HPDE6-E6E7 (cell line): ENCODE data around the gene GCKR.
"Not testable (repeated sequence)": the region's sequence is repeated elsewhere in the genome, so short reads cannot be mapped to it uniquely, and the experiment has no call there.

Experiments used
- DNase-seq: peaks from one replicate; pipeline ENCODE4 v3.0.0; 2011; ENCODE audit warnings: missing footprints; ENCODE audit errors: extremely low spot score

GCKR gene

DNA sequence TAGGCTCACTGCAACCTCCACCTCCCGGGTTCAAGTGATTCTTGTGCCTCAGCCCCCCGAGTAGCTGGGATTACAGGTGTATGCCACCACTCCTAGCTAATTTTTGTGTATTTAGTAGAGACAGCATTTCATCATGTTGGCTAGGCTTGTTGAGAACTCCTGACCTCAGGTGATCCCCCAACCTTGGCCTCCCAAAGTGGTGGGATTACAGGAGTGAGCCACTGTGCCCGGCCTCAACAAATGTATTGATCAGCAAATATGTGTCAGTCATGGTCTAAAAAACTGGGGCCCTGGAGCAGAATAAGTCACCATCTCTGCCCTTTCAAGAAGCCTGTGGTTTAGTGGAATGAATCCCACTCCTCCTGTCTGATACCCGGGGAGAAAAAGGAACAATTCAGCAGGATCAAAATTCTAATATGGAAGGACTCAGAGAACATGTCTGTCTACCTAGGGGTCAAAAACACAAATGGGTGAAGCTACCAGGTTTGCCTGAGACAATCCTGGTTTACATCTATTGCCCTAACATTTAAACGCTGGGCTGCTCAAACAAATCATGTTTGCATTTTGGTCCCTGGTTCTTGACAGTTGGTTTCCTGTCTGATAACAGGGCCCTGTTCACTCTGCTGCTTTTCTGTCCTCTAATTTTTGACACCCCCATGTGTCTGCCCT is 21.6 kb downstream of the GCKR start:
- DNase-seq = no peak

DNA sequence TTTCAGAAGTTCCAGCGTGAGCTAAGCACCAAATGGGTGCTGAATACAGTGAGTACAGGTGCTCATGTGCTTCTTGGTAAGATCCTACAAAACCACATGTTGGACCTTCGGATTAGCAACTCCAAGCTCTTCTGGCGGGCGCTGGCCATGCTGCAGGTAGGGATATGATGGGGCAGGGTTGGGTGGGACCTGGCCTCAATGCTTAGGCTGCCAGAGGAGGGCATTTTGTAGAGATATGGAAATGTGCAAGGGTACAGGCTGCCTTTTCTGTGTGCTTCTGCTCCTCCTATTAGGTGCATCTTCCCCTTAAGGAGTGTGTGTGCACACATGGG is 22.1 kb downstream of the GCKR start:
- DNase-seq = no peak

DNA sequence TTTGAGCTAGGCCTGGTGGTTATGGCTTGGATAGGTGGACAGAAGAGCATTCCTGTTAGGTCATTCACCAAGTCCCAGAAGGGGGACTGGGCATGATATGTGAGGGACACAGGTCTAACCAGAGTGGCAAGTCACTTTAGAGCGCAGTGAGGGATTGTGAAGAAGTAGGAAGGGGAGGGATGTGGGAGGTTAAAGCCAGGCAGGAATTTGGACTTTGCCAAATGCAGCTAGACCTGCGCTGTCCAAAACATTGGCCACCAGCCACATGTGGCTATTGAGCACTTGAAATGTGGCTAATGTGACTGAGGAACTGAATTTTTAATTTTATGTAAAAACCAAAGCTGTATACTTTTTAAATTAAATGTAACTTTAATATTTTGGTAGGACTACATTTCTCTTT is 23.7 kb downstream of the GCKR start:
- no peak for DNase-seq

DNA sequence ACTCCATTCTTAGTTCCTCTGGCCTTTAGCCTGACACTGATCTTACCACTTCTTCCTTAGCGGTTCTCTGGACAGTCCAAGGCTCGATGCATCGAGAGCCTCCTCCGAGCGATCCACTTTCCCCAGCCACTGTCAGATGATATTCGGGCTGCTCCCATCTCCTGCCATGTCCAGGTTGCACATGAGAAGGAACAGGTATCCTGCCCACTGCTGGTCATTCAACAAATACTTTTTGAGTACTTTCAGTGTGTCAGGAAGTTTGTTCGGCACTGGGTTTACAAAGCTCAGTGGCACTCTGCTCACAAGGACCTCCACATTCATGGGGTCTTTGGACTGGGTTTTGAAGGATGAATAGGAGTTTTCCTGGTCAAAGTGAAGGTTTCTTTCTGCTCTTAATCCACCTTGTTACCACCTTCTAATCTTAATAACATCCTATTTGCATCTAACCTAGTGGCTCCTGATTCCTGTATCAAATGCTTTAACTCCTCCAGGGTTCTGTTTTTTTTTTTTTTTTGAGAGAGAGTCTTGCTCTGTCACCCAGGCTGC is 25.8 kb downstream of the GCKR start:
- no peak for DNase-seq

DNA sequence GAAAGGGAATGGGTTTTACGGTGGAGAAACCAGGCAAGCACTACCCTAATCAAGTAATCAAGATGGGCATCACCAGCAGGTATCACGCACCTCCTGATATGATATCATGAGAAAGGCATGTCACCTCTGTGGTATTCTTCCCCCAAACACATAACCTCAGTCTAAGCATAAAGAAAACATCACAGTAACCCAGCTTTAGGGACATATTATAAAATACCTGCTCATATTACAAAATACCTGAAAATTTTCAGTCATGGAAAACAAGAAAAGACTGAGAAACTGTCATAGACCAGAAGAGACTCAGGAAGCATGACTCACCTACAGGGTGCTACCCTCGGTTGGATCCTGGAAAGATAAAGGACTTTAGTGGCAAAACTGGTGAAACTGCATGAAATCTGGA is 30.5 kb downstream of the GCKR start:
- DNase-seq = peak; percentile 20

DNA sequence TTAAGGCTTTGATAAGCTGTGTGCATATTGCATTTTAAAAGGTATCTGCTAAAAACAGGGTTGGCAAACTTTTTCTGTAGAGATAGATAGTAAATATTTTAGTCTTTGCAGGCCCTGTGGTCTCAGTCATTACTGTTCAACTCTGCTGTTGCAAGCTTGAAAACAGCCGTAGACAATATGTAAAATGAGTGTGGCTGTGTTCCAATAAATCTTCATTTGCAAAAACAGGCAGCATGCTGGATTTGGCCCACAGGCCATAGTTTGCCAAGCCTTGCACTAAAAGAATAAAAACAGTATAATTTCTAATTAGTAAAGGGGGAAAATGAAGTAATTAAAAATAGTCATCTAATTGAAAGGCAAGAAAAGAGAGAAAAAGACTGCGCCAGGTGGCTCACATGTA is 35.3 kb downstream of the GCKR start:
- no peak for DNase-seq

DNA sequence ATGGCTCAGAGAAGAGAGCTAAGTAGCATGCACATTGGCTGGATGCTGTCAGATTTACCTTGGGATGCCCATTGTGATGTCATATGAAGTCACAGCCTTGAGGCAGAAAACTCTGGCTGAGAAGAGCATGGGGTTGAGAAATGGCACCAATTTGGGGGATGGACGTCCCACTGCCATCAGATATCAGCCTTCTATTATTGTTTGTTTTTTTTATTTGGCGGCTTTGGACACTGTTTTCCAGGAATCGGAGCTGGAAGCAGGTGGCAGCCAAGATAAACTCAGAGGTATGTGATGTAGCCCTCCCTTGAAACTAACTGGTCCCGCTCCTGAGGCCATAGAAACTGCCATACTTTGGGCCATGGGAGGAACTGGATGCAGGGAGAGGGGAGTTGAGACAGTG is 40.6 kb downstream of the GCKR start:
- DNase-seq = no peak

DNA sequence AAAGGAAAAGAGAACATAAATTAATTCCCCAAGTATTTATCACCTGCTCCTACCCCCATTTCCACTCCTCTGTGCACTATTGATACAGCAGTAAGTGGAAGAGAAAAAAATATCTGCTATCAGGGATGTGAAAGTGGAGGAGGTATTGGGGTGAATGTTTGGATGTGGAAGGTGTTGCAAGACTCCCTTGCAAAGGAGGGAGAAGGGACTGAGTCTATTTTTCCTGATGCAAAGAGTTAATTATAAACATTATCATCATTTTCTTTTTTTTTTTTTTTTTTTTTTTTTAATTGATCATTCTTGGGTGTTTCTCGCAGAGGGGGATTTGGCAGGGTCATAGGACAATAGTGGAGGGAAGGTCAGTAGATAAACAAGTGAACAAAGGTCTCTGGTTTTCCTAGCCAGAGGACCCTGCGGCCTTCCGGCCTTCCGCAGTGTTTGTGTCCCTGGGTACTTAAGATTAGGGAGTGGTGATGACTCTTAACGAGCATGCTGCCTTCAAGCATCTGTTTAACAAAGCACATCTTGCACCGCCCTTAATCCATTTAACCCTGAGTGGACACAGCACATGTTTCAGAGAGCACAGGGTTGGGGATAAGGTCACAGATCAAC is 42.3 kb downstream of the GCKR start:
- DNase-seq = not testable (repeated sequence)

DNA sequence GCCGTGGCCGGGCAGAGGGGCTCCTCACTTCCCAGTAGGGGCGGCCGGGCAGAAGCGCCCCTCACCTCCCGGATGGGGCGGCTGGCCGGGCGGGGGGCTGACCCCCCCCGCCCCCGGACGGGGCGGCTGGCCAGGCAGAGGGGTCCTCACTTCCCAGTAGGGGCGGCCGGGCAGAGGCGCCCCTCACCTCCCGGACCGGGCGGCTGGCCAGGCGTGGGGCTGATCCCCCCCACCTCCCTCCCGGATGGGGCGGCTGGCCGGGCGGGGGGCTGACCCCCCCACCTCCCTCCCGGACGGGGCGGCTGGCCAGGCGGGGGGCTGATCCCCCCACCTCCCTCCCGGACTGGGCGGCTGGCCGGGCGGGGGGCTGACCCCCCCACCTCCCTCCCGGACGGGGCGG is 43.0 kb downstream of the GCKR start:
- not testable (repeated sequence) for DNase-seq

DNA sequence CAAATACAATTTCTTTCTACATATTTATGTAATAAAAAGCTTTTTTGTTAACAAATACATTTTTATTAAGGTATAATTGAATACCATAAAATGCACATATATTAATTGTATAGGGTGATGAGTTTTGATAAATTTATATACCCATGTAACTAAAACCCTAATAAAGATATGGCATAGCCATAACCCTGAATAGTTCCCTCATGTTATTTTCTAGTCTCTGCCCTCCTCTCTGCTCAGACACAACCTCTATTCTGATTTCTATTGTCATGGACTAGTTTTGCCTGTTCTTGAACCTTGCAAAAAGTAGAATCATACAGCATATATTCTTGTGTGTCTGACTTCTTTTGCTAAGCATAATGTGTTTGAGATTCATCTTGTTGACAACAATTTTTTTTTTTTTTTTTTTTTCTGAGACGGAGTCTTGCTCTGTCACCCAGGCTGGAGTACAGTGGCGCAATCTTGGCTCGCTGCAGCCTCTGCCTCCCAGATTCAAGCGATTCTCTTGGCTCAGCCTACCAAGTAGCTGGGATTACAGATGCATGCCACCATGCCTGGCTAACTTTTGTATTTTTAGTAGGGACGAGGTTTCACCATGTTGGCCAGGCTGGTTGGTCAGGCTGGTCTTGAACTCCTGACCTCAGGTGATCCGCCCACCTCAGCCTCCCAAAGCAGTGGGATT is 47.6 kb downstream of the GCKR start:
- no peak for DNase-seq

DNA sequence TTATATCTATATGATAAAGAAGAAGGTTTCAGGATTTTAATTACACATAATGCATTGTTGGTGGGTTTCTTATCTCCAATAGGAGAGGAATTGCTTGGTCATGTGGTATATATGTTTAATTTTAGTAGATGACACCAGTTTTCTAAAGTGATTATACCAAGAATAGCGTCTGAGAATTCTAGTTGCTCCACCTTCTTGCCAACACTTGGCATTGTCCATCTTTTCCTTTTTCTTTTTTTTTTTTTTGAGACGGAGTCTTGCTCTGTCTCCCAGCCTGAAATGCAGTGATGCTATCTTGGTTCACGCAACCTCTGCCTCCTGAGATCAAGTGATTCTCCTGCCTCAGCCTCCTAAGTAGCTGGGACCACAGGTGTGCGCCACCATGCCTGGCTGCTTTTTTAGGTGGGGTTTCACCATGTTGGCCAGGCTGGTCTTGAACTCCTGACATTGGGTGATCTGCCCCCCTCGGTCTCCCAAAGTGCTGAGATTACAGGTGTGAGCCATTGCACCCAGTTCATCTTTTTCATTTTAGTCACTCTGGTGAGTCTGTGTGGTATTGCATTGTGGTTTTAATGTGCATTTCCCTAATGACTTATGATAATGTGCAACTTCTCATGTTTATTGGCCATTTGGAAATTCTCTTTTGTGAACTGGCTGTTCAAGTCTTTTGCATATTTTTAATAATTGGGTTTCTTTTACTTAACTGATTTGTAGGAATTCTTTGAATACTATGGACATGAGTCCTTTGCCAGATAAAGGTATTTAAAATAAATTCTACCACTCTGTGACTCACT is 48.9 kb downstream of the GCKR start:
- no peak for DNase-seq

DNA sequence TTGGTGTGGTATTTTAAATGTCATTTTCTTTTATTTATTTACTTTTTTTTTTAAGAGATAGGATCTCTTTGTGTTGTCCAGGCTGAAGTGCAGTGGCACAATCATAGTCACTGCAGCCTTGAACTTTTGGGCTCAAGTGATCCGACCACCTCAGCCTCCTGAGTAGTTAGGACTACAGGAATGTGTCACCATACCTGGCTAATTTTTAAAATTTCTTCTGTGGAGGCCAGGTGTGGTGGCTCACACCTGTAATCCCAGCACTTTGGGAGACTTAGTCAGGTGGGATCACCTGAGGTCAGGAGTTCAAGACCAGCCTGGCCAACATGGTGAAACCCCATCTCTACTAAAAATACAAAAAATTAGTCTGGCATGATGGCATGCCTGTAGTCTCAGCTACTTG is 52.7 kb downstream of the GCKR start:
- no peak for DNase-seq

DNA sequence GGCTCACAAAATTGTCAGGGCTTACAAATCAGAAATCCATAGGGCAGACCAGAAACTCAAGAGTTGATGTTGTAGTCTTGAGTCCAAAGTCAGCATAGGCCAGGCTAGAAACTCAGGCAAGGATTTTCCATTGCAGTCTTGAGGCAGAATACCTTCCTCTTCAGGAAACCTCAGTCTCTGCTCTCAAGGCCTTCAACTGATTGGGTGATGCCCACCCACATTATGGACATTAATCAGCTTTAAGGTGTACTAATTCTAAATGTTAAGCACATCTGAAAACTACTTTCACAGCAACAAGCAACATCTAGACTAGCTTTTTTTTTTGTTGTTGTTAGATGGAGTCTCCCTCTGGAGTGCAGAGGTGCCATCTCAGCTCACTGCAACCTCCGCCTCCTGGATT is 54.9 kb downstream of the GCKR start:
- no peak for DNase-seq

DNA sequence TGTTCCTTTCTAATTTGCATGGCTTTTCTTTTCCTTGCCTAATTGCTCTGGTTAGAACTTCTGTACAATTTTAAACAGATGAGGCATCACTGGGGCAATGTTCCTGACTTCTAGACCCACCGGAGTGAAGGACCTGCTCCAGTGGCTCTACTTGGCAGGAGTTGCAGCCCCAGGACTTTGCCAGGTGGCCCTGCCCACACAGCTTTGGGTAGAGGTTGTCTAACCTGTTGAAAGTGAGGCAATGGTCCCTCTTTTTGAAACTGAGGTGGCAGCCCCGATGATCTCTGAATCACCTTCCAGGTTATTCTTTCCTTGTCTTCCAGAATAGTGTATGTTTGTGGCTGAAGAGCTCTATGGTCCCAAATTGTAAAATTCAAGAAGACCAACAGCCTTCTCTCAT is 56.3 kb downstream of the GCKR start:
- DNase-seq = no peak

DNA sequence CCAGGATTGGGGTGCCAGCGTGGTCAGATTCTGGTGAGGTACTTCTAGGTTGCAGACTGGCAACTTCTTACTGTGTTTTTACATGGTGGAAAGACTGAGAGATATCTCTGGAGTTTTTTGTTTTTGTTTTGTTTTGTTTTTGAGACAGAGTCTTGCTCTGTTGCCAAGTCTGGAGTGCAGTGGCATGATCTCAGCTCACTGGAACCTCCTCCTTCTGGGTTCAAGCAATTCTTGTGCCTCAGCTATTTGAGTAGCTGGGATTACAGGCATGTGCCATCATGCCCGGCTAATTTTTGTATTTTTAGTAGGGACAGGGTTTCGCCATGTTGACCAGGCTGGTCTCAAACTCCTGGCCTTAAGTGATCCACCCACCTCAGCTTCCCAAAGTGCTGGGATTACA is 57.8 kb downstream of the GCKR start:
- DNase-seq = not testable (repeated sequence)

DNA sequence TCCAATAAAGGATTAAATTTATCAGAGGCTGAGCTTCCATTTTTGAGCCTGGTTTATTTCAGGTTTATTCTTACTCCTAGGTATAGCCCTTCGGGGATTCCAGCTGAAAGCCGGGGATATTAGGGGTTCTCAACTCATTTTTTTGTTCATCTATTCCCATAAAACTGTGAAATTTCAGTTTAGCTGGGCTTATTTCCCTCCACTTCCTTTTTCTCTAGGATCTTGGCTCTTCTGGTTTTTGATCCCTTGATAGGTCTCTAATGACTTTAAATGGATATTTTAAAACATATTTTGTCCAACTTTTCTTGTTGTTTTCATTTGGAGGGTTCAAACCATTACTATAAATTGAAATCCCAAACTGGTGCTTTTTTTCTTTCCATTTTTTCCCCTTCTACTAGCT is 62.6 kb downstream of the GCKR start:
- DNase-seq = no peak

DNA sequence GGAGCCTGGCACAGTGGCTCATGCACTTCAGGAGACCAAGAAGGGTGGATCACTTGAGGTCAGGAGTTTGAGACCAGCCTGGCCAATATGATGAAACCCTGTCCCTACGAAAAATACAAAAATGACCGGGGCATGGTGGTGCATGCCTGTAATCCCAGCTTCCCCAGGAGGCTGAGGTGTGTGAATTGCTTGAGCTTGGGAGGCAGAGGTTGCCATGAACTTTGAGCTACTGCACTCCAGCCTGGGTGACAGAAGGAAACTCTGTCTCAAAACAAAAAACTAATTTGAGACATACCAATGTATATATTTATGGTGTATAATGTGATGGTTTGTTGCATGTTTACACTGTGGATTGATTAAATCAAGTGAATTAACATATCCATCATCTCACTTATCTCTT is 64.4 kb downstream of the GCKR start:
- DNase-seq = no peak

DNA sequence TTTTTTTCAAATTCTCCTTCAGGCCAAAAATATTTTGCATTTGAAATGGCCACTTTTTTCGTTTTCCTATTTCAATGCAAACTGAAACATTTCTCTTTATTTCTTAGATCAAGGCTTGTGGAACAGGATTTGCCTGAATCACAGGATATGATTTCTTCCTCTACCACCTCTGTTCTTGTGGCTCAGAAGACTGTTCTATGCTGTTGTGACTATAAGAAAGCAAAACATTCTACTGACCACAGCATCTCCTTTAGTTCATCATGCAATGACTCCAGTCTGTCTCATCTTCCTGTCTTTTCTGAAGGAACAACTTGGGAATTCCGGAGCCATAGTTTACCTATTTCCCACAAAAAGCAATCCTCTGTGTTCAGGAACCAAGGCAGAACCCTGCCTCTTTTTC is 70.0 kb downstream of the GCKR start:
- peak; percentile 40 for DNase-seq

DNA sequence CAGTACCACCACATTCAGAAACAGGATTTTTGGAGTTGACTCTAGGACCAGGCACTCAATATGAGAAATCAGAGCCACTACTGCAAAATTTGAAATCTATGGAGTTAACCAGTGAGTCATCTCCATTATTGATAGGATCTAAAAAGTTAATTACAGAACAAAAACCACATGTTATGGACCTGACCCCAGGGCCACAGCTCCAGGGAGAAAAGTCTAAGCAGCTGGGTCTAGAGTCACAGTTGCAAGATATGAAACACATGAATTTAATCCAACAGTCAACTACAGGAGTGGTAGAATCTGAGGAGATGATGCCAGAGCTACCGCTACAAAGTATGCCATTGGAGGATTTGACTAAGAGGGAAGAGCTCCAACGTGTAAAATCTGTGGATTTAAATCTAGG is 72.8 kb downstream of the GCKR start:
- no peak for DNase-seq

DNA sequence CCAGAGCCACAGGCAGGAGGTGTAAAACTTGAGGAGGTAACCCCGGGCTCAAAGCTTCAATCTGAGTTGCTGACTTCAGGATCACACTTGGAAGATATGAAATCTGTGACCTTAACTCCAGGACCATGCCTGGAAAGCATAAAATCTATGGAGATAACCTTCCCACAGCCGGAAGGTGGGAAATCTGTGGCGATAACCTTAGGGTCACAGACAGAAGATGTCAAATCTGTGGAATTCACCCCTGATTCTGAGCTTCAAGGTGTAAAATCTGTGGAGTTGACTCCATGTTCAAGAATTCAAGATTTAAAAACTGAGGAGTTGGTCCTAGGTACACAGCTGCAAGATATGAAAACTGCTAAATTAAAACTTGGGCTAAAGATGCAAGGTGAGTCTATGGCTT is 74.6 kb downstream of the GCKR start:
- no peak for DNase-seq

DNA sequence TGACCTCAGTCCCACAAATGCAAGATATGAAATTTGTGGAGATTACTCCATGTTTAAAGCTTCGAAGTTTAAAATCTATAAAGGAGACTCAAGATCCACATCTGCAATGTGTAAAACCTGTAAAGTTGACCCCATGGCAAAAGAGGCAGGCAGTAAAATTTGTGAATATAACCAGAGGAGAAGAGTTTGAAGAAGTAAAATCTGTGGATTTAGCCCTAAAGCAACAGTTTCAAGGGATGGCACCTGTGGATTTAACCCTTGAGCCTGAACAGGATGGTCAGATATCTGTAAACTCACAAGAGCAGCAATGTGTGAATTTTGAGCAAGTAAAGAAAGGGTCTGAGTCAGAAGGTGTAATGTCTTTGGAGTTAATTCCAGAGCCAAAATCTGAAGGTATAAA is 75.0 kb downstream of the GCKR start:
- no peak for DNase-seq

DNA sequence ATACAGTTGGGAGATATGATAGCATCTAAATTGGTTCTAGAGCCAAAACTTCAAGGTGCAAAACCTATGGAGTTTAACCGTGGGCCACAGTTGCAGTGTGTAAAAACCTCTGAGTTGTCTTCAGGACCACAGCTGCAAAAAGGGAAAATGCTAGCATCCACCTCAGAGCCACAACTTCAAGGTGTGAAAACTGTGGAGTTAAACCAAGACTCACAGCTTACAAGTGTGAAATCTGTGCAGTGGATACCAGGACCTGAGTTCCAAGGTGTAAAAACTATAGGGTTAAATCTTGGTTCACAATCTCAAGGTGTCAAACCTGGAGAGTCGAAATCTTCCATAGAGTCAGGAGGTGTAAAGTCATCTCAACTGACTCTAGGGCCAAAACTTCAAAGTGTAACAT is 75.8 kb downstream of the GCKR start:
- no peak for DNase-seq
